GM12878 (cell line): ENCODE data around the gene GPR179. TPM values are rescaled to one million over a fixed set of nuclear protein-coding genes. Genes with fewer than 3 reads are reported as not detected.

Source experiments
- ATAC-seq: fragments of 200-7000 bp; cut with Tn5 transposase; 3 replicates; pipeline ENCODE4 v1.9.1; 2020; ENCODE audit warnings: mild to moderate bottlenecking, moderate library complexity
- BruUV-seq: library from RNA; stranded (reverse); fragments of 400-500 nt; replicated peaks from 2 replicates; lab custom pipeline; 2021; lab: Mats Ljungman, UMichigan
- CTCF ChIA-PET: fragments of 300-600 bp; sonication (Branson Sonifier 250); formaldehyde crosslinking; extraction: SDS; loops from one replicate; lab custom pipeline; 2021; ENCODE audit warnings: inconsistent platforms; lab: Yijun Ruan, JAX
- POLR2A ChIA-PET: fragments of 350-600 bp; formaldehyde crosslinking; extraction: SDS; loops from one replicate; lab custom pipeline; 2021; ENCODE audit warnings: inconsistent platforms; lab: Charles Lee
- RAD21 ChIA-PET: fragments of 300-600 bp; sonication (Branson Sonifier 250); formaldehyde crosslinking; loops from one replicate; lab custom pipeline; 2023; ENCODE audit warnings: antibody characterized with exemption; ENCODE audit not compliant: unreplicated experiment; lab: Charles Lee
- SMC1A ChIA-PET: fragments of 300-600 bp; sonication (Branson Sonifier 250); formaldehyde crosslinking; loops from one replicate; lab custom pipeline; 2023; ENCODE audit not compliant: unreplicated experiment, uncharacterized antibody; lab: Charles Lee
- DNase-seq: peaks from one replicate; pipeline ENCODE4 v3.0.0-alpha.2; 2011; ENCODE audit warnings: low read depth, low spot score
- FAIRE-seq: peaks from 3 replicates; lab custom pipeline; 2011; peaks lifted over from hg19 to GRCh38; lab: Jason Lieb, UNC
- H2AFZ ChIP-seq: 2 replicates; pipeline ENCODE4 v1.6.0; 2011; ENCODE audit warnings: low read depth, low read length, control low read depth; ENCODE audit not compliant: control insufficient read depth
- H3K27ac ChIP-seq: 2 replicates; pipeline ENCODE4 v1.5.1; 2011; ENCODE audit warnings: control low read depth; ENCODE audit not compliant: control insufficient read depth, insufficient read depth
- H3K27me3 ChIP-seq, 2 experiments: replicated peaks in 1 of 2; 2 replicates each; pipeline versions ENCODE4 v1.6.0 to v1.6.1; 2011; ENCODE audit warnings: low read length in 1 of 2; ENCODE audit not compliant: control insufficient read depth in 2 of 2, insufficient read depth in 2 of 2
- H3K36me3 ChIP-seq, 2 experiments: 2 replicates each; pipeline ENCODE4 v1.5.1; 2011; ENCODE audit warnings: low read length in 1 of 2; ENCODE audit not compliant: control insufficient read depth in 2 of 2, insufficient read depth in 2 of 2
- H3K4me1 ChIP-seq: 2 replicates; pipeline ENCODE4 v1.6.1; 2011; ENCODE audit warnings: mild to moderate bottlenecking, low read length, moderate library complexity, mixed read lengths; ENCODE audit not compliant: control insufficient read depth, insufficient read depth
- H3K4me2 ChIP-seq: 2 replicates; pipeline ENCODE4 v1.6.0; 2011; ENCODE audit warnings: control low read depth; ENCODE audit not compliant: control insufficient read depth, insufficient read depth
- H3K4me3 ChIP-seq: fragments of 200-600 bp; sonication (generic); 2 replicates; pipeline ENCODE4 v1.5.1; 2016
- H3K79me2 ChIP-seq: 2 replicates; pipeline ENCODE4 v1.6.0; 2011; ENCODE audit warnings: low read length; ENCODE audit not compliant: control insufficient read depth, insufficient read depth
- H3K9ac ChIP-seq: 2 replicates; pipeline ENCODE4 v1.8.0; 2011; ENCODE audit warnings: low read length, control low read depth, mixed read lengths; ENCODE audit not compliant: control insufficient read depth, insufficient read depth
- H3K9me3 ChIP-seq: replicated peaks from 3 replicates; pipeline ENCODE4 v1.5.1; 2011; ENCODE audit warnings: mild to moderate bottlenecking, low read length; ENCODE audit not compliant: control insufficient read depth, insufficient read depth
- H4K20me1 ChIP-seq: 2 replicates; pipeline ENCODE4 v1.6.0; 2011; ENCODE audit not compliant: control insufficient read depth, insufficient read depth
- CHD1 ChIP-seq: IDR thresholded peaks from 2 replicates; pipeline ENCODE4 v1.6.1; 2012; ENCODE audit warnings: low read depth, low read length, improper control_type of control experiment
- EED ChIP-seq: sonication (generic); IDR thresholded peaks from 2 replicates; pipeline ENCODE4 v1.6.1; 2016; ENCODE audit warnings: antibody characterized with exemption, low read depth
- IRF5 ChIP-seq: fragments of 450-650 bp; IDR thresholded peaks from 2 replicates; pipeline ENCODE4 v1.6.1; 2017; ENCODE audit warnings: borderline replicate concordance
- JUND ChIP-seq: IDR thresholded peaks from 2 replicates; pipeline ENCODE4 v1.6.1; 2012; ENCODE audit warnings: low read depth, mild to moderate bottlenecking, low read length, improper control_type of control experiment, moderate library complexity
- MAX ChIP-seq: IDR thresholded peaks from 2 replicates; pipeline ENCODE4 v1.6.1; 2012; ENCODE audit warnings: low read depth, low read length, improper control_type of control experiment
- MEF2A ChIP-seq: IDR thresholded peaks from 2 replicates; pipeline ENCODE4 v1.6.1; 2011; ENCODE audit warnings: low read depth, mild to moderate bottlenecking, low read length, moderate library complexity; ENCODE audit not compliant: insufficient read depth
- MTA3 ChIP-seq: IDR thresholded peaks from 2 replicates; pipeline ENCODE4 v1.6.1; 2012; ENCODE audit warnings: low read length, inconsistent platforms, borderline replicate concordance
- RCOR1 ChIP-seq: conservative IDR thresholded peaks from 2 replicates; pipeline ENCODE4 v1.6.1; 2012; ENCODE audit warnings: low read depth, low read length, improper control_type of control experiment
- REST ChIP-seq: IDR thresholded peaks from 2 replicates; pipeline ENCODE4 v1.6.1; 2012; ENCODE audit warnings: mild to moderate bottlenecking, low read depth, low read length
- SIN3A ChIP-seq: IDR thresholded peaks from 2 replicates; pipeline ENCODE4 v1.6.1; 2012; ENCODE audit warnings: low read depth, low read length, improper control_type of control experiment
- STAT1 ChIP-seq: fragments of 450-650 bp; conservative IDR thresholded peaks from 2 replicates; pipeline ENCODE4 v1.6.1; 2014; ENCODE audit warnings: antibody characterized with exemption, mild to moderate bottlenecking
- TCF3 ChIP-seq: IDR thresholded peaks from 2 replicates; pipeline ENCODE4 v1.6.1; 2012; ENCODE audit warnings: low read depth, mild to moderate bottlenecking, low read length, borderline replicate concordance; ENCODE audit not compliant: insufficient read depth
- USF1 ChIP-seq: IDR thresholded peaks from 2 replicates; pipeline ENCODE4 v1.6.1; 2011; ENCODE audit warnings: borderline replicate concordance, low read depth, mild to moderate bottlenecking, moderate library complexity, mixed read lengths, low read length; ENCODE audit not compliant: insufficient read depth; ENCODE audit errors: extremely low read length
- ZBTB33 ChIP-seq: fragments of 450-650 bp; IDR thresholded peaks from 2 replicates; pipeline ENCODE4 v1.6.1; 2017; ENCODE audit warnings: mild to moderate bottlenecking
- WGBS: methylation state at CpG from one replicate; pipeline ENCODE4 v1.1.6; 2016; ENCODE audit warnings: low lambda C conversion rate; ENCODE audit not compliant: insufficient replicate concordance, insufficient coverage; ENCODE audit errors: missing lambda C conversion rate; 5-methylcytosine and 5-hydroxymethylcytosine counted together
- in situ Hi-C: fragments of 300-500 bp; cut with MboI; formaldehyde crosslinking; loops from 9 replicates; pipeline ENCODE4 v1.14.3; 2018; ENCODE audit warnings: mixed read lengths
- intact Hi-C: fragments of 100-400 bp; cut with micrococcal nuclease; formaldehyde crosslinking; loops from one replicate; pipeline ENCODE4 v1.14.2; 2022; ENCODE audit not compliant: unreplicated experiment
- polyA plus RNA-seq, 11 experiments: library from polyadenylated mRNA; depleted of rRNA in 4 of 11; unstranded in 6 of 11; stranded (reverse) in 5 of 11; fragments of >200 nt; fragmentation: Nextera tagmentation in 4 of 11; fragmentation: Illumina TruSeq in 1 of 11; extraction: Ambion mirVana in 4 of 11; extraction: Trizol in 1 of 11; gene quantifications; 1 replicate in 1 of 11; 2 replicates in 10 of 11; pipeline versions ENCODE4 v1.2.1 to v1.2.3, GENCODE V29; 2011 to 2016; ENCODE audit warnings: inconsistent platforms in 2 of 11, missing spikeins in 2 of 11, low read depth in 1 of 11
- total RNA-seq, 4 experiments: library from RNA; depleted of rRNA in 3 of 4; stranded (reverse); fragments of >200 nt in 3 of 4; fragmentation: Illumina TruSeq in 1 of 4; extraction: Trizol in 1 of 4; gene quantifications; 2 replicates each; pipeline versions ENCODE4 v1.2.1 to v1.2.3, GENCODE V29; 2013 to 2021

The GPR179 gene
- total and polyA plus RNA-seq, 10 of the 15 experiments (the other 5 are each of a cell fraction or from before 2014, with no cell fraction given): under 0.01 to 0.08 (median 0.01) TPM; not detected in 3

GRCh38 chr17:38361694-38362465, 18.1 kb upstream of the GPR179 start:
- H3K4me2 ChIP-seq: no peak overlapping the region
- 96% methylated on average over 5 of the region's 5 CpGs for WGBS
- FAIRE-seq (no peak), ATAC-seq (no peak), DNase-seq (no peak)
- RAD21 ChIA-PET: no interaction called here
- no peak overlapping the region for H3K27ac ChIP-seq
- intact Hi-C loops (no loop called here), in situ Hi-C loops (no loop called here)
- no peaks in the 10 kb centered on the region for H4K20me1 ChIP-seq
- H3K36me3 ChIP-seq: peaks cover 0 to 5% of the 10 kb centered on the region in 2 experiments; a peak in 2 of 4 replicates
- CTCF ChIA-PET: interaction anchor here (0.8 to 7.5 kb wide), 4 partner anchors 10 to 53 kb away, joined by 3 to 50 read pairs (median 7); partner anchors contain the start of gene SOCS7
- H3K4me3 ChIP-seq: no peak overlapping the region
- BruUV-seq: no TSS peak
- POLR2A ChIA-PET: no interaction called here
- no peaks in the 10 kb centered on the region for H3K27me3 ChIP-seq
- H3K4me1 ChIP-seq: no peaks in the 10 kb centered on the region
- H2AFZ ChIP-seq: no peak overlapping the region
- no peaks in the 10 kb centered on the region; the same call in none of the 2 replicates for H3K79me2 ChIP-seq
- H3K9me3 ChIP-seq: no peaks in the 10 kb centered on the region
- SMC1A ChIA-PET: interaction anchor here (0.8 to 2.8 kb wide), 4 partner anchors 12 to 52 kb away, joined by 3 to 9 read pairs (median 3); no protein-coding TSS in a partner anchor
- no peak overlapping the region for H3K9ac ChIP-seq
- TF ChIP-seq MAX (no peak), IRF5 (no peak), SIN3A (no peak), MEF2A (no peak), STAT1 (no peak), RCOR1 (no peak), ZBTB33 (no peak), USF1 (no peak), EED (no peak), CHD1 (no peak), MTA3 (no peak), TCF3 (no peak), REST (no peak), JUND (no peak)
